HG02981 (cell line): ENCODE data around the gene IL10.

Experiments used
- ATAC-seq: cut with Tn5 transposase; IDR thresholded peaks from one replicate; pipeline ENCODE4 v1.9.1; 2021; ENCODE audit warnings: mild to moderate bottlenecking, moderate library complexity; ENCODE audit not compliant: unreplicated experiment

IL10 gene

GRCh38 chr1:206737729-206738201 lies 34.5 kb downstream of the IL10 start:
- no peak for ATAC-seq

- ATAC-seq, result no peak
Measured at GRCh38 chr1:206736878-206737728, 35.2 kb downstream of the IL10 start.

- ATAC-seq, result no peak
Measured at GRCh38 chr1:206735553-206736031, 36.7 kb downstream of the IL10 start.

- ATAC-seq, result no peak
Measured at GRCh38 chr1:206734499-206735142, 37.7 kb downstream of the IL10 start.

- no peak for ATAC-seq
Measured at GRCh38 chr1:206732992-206733391, 39.3 kb downstream of the IL10 start.

- ATAC-seq, result no peak
Measured at GRCh38 chr1:206732508-206732907, 39.8 kb downstream of the IL10 start.

- ATAC-seq, result no peak
Measured at GRCh38 chr1:206729507-206729906, 42.8 kb downstream of the IL10 start.

GRCh38 chr1:206729050-206729449 lies 43.2 kb downstream of the IL10 start:
- ATAC-seq, result no peak

GRCh38 chr1:206728697-206728987 lies 43.7 kb downstream of the IL10 start:
- no peak for ATAC-seq

- ATAC-seq, result no peak
Measured at GRCh38 chr1:206727981-206728696, 44.2 kb downstream of the IL10 start.

GRCh38 chr1:206725109-206725963 lies 47.0 kb downstream of the IL10 start:
- no peak for ATAC-seq

- no peak for ATAC-seq
Measured at GRCh38 chr1:206723805-206724472, 48.4 kb downstream of the IL10 start.

- ATAC-seq, result no peak
Measured at GRCh38 chr1:206723462-206723804, 48.9 kb downstream of the IL10 start.

GRCh38 chr1:206722751-206723461 lies 49.4 kb downstream of the IL10 start:
- no peak for ATAC-seq

GRCh38 chr1:206721454-206721853 lies 50.8 kb downstream of the IL10 start:
- no peak for ATAC-seq

GRCh38 chr1:206719169-206719839 lies 53.0 kb downstream of the IL10 start:
- no peak for ATAC-seq

- ATAC-seq, result no peak
Measured at GRCh38 chr1:206717674-206717989, 54.7 kb downstream of the IL10 start.
